Transverse colon (tissue), 4 donors: ENCODE results near the gene RAB3IL1. TPM values are rescaled to one million over a fixed set of nuclear protein-coding genes. Genes with fewer than 3 reads are reported as not detected.

Experiments used
- DNase-seq: peaks from one replicate; pipeline ENCODE4 v3.0.0-alpha.2; 2019
- H3K27ac ChIP-seq, 4 donors: fragments of 200-600 bp; sonication (generic); 2 replicates each; pipeline ENCODE4 v1.5.1; 2016 to 2018; ENCODE audit warnings: inconsistent platforms in 4 of 4
- H3K27me3 ChIP-seq: fragments of 200-600 bp; sonication (generic); 2 replicates; pipeline ENCODE4 v1.5.1; 2017; ENCODE audit warnings: inconsistent platforms
- H3K36me3 ChIP-seq, 4 donors: fragments of 200-600 bp; sonication (generic); 2 replicates each; pipeline ENCODE4 v1.5.1; 2017 to 2019; ENCODE audit warnings: inconsistent platforms in 4 of 4
- H3K4me1 ChIP-seq, 4 donors: fragments of 200-600 bp; sonication (generic); 2 replicates each; pipeline ENCODE4 v1.5.1; 2017 to 2020; ENCODE audit warnings: inconsistent platforms in 4 of 4
- H3K4me3 ChIP-seq, 4 donors: fragments of 200-600 bp; sonication (generic); 1 replicate in 1 of 4; 2 replicates in 3 of 4; pipeline versions ENCODE4 v1.5.1 to v1.6.1; 2017 to 2019; ENCODE audit warnings: inconsistent platforms in 4 of 4
- H3K9me3 ChIP-seq, 2 donors: fragments of 200-600 bp; sonication (generic); 2 replicates each; pipeline ENCODE4 v1.5.1; 2017 to 2019; ENCODE audit warnings: inconsistent platforms in 2 of 2
- CTCF ChIP-seq, 5 experiments: fragments of 200-600 bp in 3 of 5; fragments of 450-650 bp in 2 of 5; sonication (generic) in 3 of 5; IDR thresholded peaks; 1 replicate in 2 of 5; 2 replicates in 3 of 5; pipeline ENCODE4 v1.5.1; 2016 to 2017; ENCODE audit warnings: antibody characterized with exemption in 5 of 5, inconsistent platforms in 3 of 5, mild to moderate bottlenecking in 2 of 5, moderate library complexity in 1 of 5
- EP300 ChIP-seq: sonication (generic); formaldehyde crosslinking; IDR thresholded peaks from one replicate; pipeline ENCODE4 v1.6.1; 2017; ENCODE audit warnings: antibody characterized with exemption, low read depth
- POLR2A ChIP-seq: fragments of 450-650 bp; IDR thresholded peaks from one replicate; pipeline ENCODE4 v1.6.1; 2016; ENCODE audit warnings: antibody characterized with exemption, mild to moderate bottlenecking, moderate library complexity
- POLR2AphosphoS5 ChIP-seq, 3 donors: sonication (generic); formaldehyde crosslinking; IDR thresholded peaks; one replicate each; pipeline ENCODE4 v1.6.1; 2016; ENCODE audit warnings: antibody characterized with exemption in 3 of 3
- whole genome bisulfite sequencing, 2 donors: methylation state at CpG; one replicate each; pipeline ENCODE4 v1.1.5; 2018; ENCODE audit warnings: low coverage in 1 of 2; 5-methylcytosine and 5-hydroxymethylcytosine counted together
- in situ Hi-C, 4 donors: fragments of 200-750 bp; cut with MboI; loops; one replicate each; pipeline versions ENCODE4 v1.15.0 to v1.15.1; 2017; ENCODE audit warnings: low sequenced_read_pairs in 3 of 4, low pct_ligation_motif_present in 1 of 4, low pct_unique_long_range_greater_than_20kb in 1 of 4
- intact Hi-C: fragments of 100-400 bp; cut with DNase I; formaldehyde crosslinking; loops from one replicate; pipeline ENCODE4 v1.15.1; 2023; ENCODE audit warnings: low total_unique reads
- total RNA-seq, 4 donors: library from RNA; depleted of rRNA; stranded (reverse); fragments of >200 nt; gene quantifications; one replicate each; pipeline ENCODE4 v1.1.0, GENCODE V29; 2016

Gene RAB3IL1
- total RNA-seq, 4 donors from 2014 or later, result 1.2 to 7.6 (median 5.9) TPM

- intact Hi-C loops (loop anchor here (10.0 kb wide), 1 partner anchor 144 kb away; no protein-coding TSS in a partner anchor), in situ Hi-C loops (loop anchor here in 2 of 4 donors (10.0 kb wide), 1 partner anchor 46 kb away; the partner anchor contains the start of gene FADS3 (in 2 of the 2))
- TF ChIP-seq CTCF (IDR thresholded peaks at IDR 0.05), result no peak
- TF ChIP-seq POLR2AphosphoS5 (IDR thresholded peaks at IDR 0.05), result no peak
- no peak for TF ChIP-seq POLR2A
- TF ChIP-seq EP300, result no peak
- Histone ChIP-seq H3K27ac (no peak overlapping the region), H3K4me1 (no peaks in the 10 kb centered on the region), H3K9me3 (peaks cover 0 to 4% of the 10 kb centered on the region in 2 donors), H3K27me3 (peaks cover 22% of the 10 kb centered on the region), H3K4me3 (no peak overlapping the region), H3K36me3 (no peaks in the 10 kb centered on the region)
- 86 to 92% methylated on average over 2 to 10 of the region's 10 CpGs for WGBS, 2 donors
- DNase-seq, result no peak
Observed at GRCh38 chr11:61940466-61940865, 23.1 kb upstream of the RAB3IL1 start.

GRCh38 chr11:61935861-61936260, 18.5 kb upstream of the RAB3IL1 start:
- H3K9me3 ChIP-seq, result peaks cover 0 to 4% of the 10 kb centered on the region in 2 donors

GRCh38 chr11:61930933-61931332, 13.6 kb upstream of the RAB3IL1 start:
- no peaks in the 10 kb centered on the region for H3K9me3 ChIP-seq
- H3K4me1 ChIP-seq, result no peaks in the 10 kb centered on the region
- TF ChIP-seq POLR2AphosphoS5 (IDR thresholded peaks at IDR 0.05) (no peak), EP300 (no peak), CTCF (IDR thresholded peaks at IDR 0.05) (no peak), POLR2A (no peak)
- H3K27ac ChIP-seq, result no peak overlapping the region
- no peaks in the 10 kb centered on the region for H3K36me3 ChIP-seq
- DNase-seq, result no peak
- in situ Hi-C loops, result no loop called here
- intact Hi-C loops, result no loop called here
- 84 to 91% methylated on average over 3 of the region's 3 CpGs for WGBS, 2 donors
- no peaks in the 10 kb centered on the region for H3K27me3 ChIP-seq
- no peak overlapping the region for H3K4me3 ChIP-seq

More at GRCh38 chr11:61935861-61936260, 18.5 kb upstream of the RAB3IL1 start:
- intact Hi-C loops (no loop called here), in situ Hi-C loops (no loop called here)
- Histone ChIP-seq H3K36me3 (no peaks in the 10 kb centered on the region), H3K27ac (no peak overlapping the region), H3K4me1 (no peaks in the 10 kb centered on the region), H3K27me3 (peaks cover 22% of the 10 kb centered on the region), H3K4me3 (no peak overlapping the region)
- DNase-seq, result no peak
- WGBS, 2 donors, result 78 to 85% methylated on average over 2 of the region's 2 CpGs
- no peak for TF ChIP-seq EP300
- no peak for TF ChIP-seq POLR2AphosphoS5 (IDR thresholded peaks at IDR 0.05)
- TF ChIP-seq POLR2A, result no peak
- TF ChIP-seq CTCF (IDR thresholded peaks at IDR 0.05), result no peak

- Histone ChIP-seq H3K4me1 (peaks cover 0 to 4% (median 0%) of the 10 kb centered on the region in 4 donors), H3K27ac (no peak overlapping the region), H3K36me3 (no peaks in the 10 kb centered on the region), H3K9me3 (no peaks in the 10 kb centered on the region), H3K4me3 (no peak overlapping the region), H3K27me3 (no peaks in the 10 kb centered on the region)
- no peak for TF ChIP-seq POLR2A
- no peak for TF ChIP-seq CTCF (IDR thresholded peaks at IDR 0.05)
- TF ChIP-seq EP300, result no peak
- no peak for TF ChIP-seq POLR2AphosphoS5 (IDR thresholded peaks at IDR 0.05)
- DNase-seq, result no peak
- intact Hi-C loops (no loop called here), in situ Hi-C loops (no loop called here)
Observed at GRCh38 chr11:61928606-61929005, 11.2 kb upstream of the RAB3IL1 start.
